Right renal cortex interstitium (tissue), 3 donors: ENCODE results near the gene ADISSP. TPM values are rescaled to one million over a fixed set of nuclear protein-coding genes. Genes with fewer than 3 reads are reported as not detected.
"Not testable (repeated sequence)": the region's sequence is repeated elsewhere in the genome, so short reads cannot be mapped to it uniquely, and the experiment has no call there.

Experiments used
- DNase-seq, 3 donors: peaks; one replicate each; pipeline ENCODE4 v3.0.0-alpha.2; 2013; ENCODE audit warnings: low read depth in 3 of 3, low spot score in 2 of 3
- polyA plus RNA-seq, 3 donors: library from polyadenylated mRNA; unstranded; fragments of 120-200 nt; gene quantifications; one replicate each; pipeline ENCODE4 v1.2.1, GENCODE V29; 2013; ENCODE audit not compliant: insufficient read length in 3 of 3

ADISSP gene
- polyA plus RNA-seq, 3 donors = 18.0 to 23.7 (median 20.3) TPM

DNA sequence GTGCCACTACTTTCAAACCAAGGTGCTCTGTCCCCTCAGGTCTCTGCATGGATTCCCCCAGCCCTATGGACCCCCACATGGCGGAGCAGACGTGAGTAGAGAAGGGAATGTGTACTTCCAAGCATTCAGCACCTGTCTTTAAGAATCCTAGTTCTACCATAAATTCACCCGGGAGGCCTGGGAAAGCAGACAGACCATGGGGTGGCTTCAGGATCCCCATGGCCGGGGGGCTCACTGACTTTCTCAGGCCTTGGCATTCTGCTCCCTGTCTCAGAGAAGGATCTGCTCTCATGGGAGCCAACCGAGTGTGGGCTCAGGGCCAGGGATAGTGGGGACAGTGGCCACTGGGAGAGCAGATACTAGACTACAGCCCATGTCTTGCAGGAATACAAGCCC lies 30.8 kb upstream of the ADISSP start:
- DNase-seq = no peak

DNA sequence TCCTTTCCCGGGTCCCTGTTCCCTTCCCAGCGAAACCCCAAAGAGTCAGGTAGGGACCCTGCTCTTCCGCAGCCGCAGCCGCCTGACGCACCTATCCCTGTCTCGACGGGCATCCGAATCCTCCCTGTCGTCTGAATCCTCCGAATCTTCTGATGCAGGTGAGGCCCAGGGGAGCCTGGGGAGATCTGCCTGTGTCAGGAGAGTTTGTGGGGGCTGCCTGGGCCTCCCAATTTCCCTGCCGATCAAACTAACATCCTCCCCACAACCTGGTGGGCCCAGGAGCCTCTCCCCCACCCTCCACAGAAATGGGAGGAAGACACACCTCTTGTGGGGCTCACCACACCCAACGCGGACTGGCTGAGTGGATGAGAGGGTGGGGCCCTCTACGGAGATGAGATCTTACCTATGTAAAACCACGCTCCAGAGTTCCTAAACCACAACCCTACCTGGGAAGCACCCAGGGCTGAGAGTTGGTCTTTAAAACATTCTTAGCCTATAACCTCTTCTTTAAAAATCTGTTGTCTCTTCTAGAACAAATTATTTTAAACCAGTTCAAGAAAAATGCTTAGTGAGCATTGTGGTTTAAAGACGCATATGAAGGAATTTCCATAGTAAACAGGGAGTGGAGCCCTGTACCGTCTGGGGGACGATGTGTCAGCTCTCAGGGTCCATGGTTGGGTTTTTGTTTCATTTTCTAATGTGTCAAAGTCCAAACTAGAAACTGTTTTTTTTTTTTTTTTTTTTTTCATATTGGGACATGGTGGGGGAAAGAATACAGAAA lies 30.2 kb upstream of the ADISSP start:
- DNase-seq = no peak

- no peak for DNase-seq
Observed at GRCh38 chr20:3797226-3797545, 29.6 kb upstream of the ADISSP start.

- DNase-seq = no peak
Observed at GRCh38 chr20:3796477-3797225, 29.1 kb upstream of the ADISSP start.

GRCh38 chr20:3795511-3796468 lies 28.2 kb upstream of the ADISSP start, which contains the start of gene CDC25B:
TSS of gene CDC25B (plus strand) at chr20:3796310. CDS start at chr20:3796532, 222 bp downstream.
- DNase-seq = peak in 2 of 3 donors; percentile 82 to 86

- no peak for DNase-seq
Observed at GRCh38 chr20:3794701-3795420, 27.3 kb upstream of the ADISSP start.

GRCh38 chr20:3794168-3794567 lies 26.6 kb upstream of the ADISSP start:
- not testable (repeated sequence) for DNase-seq

- not testable (repeated sequence) for DNase-seq
Observed at GRCh38 chr20:3789201-3789600, 21.6 kb upstream of the ADISSP start.

- no peak for DNase-seq
Observed at GRCh38 chr20:3788685-3789155, 21.2 kb upstream of the ADISSP start.

- DNase-seq = no peak
Observed at GRCh38 chr20:3787324-3788014, 19.9 kb upstream of the ADISSP start.

- no peak for DNase-seq
Observed at GRCh38 chr20:3786665-3787323, 19.2 kb upstream of the ADISSP start, which contains the start of gene CENPB. TSS of gene CENPB (minus strand) at chr20:3786740. CDS start at chr20:3786483, 257 bp downstream.

GRCh38 chr20:3786126-3786484 lies 18.6 kb upstream of the ADISSP start:
- no peak for DNase-seq

GRCh38 chr20:3785240-3786125 lies 17.9 kb upstream of the ADISSP start:
- no peak for DNase-seq

- DNase-seq = no peak
Observed at GRCh38 chr20:3784863-3785239, 17.3 kb upstream of the ADISSP start.

GRCh38 chr20:3784216-3784853 lies 16.8 kb upstream of the ADISSP start:
- DNase-seq = no peak

- no peak for DNase-seq
Observed at GRCh38 chr20:3783511-3784195, 16.1 kb upstream of the ADISSP start.

GRCh38 chr20:3783068-3783489 lies 15.5 kb upstream of the ADISSP start:
- DNase-seq = no peak
